ENCODE results near the gene CTIF.

The CTIF gene

DNA sequence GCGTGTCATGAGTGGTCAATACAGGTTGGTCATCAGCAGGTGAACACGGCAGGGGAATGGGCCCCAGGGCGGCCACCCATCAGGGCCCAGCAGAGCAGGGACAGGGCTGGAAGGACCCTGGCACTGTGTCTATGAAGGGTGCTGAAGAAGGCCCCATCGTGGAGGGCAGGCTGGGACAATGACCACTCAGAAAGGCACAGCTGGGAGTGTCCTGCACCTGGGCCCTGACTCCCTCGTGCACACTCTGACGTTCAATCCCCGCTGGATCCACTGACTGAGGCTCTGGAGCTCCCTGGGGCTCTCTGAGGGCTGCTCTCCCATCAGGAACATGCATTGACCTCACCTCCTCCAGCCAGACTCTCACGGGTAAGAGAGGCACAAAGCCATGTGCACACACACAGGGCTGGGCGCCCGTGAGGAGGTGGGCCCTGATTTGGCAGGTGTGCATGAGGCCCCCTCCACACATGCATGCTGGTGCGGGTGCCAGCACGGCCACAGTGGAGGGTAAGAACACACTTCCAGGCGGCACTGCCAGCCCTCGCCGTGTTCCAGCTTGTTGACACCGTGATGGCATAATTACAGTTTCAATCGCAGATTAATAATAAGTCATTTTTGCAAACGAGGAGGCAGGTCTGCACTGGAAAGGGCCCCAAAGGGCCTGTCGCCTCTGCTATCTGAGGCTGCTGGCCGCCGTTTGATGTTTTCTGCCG, 353.5 kb downstream of the CTIF start:
- H2AFZ ChIP-seq (ENCODE audit: low read depth, low read length, severe bottlenecking), result no peak overlapping the region
- no peaks in the 10 kb centered on the region for H3F3A ChIP-seq (ENCODE audit: insufficient read depth)
- H3K9me3 ChIP-seq (ENCODE audit: insufficient read depth, low read length), result no peaks in the 10 kb centered on the region
- H4K20me1 ChIP-seq (ENCODE audit: low read depth, low read length), result no peaks in the 10 kb centered on the region
- no peaks in the 10 kb centered on the region for H3K36me3 ChIP-seq (ENCODE audit: low read length)
- no peak for TF ChIP-seq EZH2phosphoT487 (conservative IDR thresholded peaks at IDR 0.05; ENCODE audit: low read length)
- TF ChIP-seq, protein P1, sequence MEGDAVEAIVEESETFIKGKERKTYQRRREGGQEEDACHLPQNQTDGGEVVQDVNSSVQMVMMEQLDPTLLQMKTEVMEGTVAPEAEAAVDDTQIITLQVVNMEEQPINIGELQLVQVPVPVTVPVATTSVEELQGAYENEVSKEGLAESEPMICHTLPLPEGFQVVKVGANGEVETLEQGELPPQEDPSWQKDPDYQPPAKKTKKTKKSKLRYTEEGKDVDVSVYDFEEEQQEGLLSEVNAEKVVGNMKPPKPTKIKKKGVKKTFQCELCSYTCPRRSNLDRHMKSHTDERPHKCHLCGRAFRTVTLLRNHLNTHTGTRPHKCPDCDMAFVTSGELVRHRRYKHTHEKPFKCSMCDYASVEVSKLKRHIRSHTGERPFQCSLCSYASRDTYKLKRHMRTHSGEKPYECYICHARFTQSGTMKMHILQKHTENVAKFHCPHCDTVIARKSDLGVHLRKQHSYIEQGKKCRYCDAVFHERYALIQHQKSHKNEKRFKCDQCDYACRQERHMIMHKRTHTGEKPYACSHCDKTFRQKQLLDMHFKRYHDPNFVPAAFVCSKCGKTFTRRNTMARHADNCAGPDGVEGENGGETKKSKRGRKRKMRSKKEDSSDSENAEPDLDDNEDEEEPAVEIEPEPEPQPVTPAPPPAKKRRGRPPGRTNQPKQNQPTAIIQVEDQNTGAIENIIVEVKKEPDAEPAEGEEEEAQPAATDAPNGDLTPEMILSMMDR (IDR thresholded peaks at IDR 0.05; ENCODE audit: insufficient read depth, low read length, poor library complexity, severe bottlenecking), result no peak
- no peaks in the 10 kb centered on the region for H3K79me2 ChIP-seq (ENCODE audit: insufficient read depth, low read length)
- no peaks in the 10 kb centered on the region for H3K27me3 ChIP-seq (ENCODE audit: low read length)
- H3K9ac ChIP-seq (ENCODE audit: low read length), result no peak overlapping the region
- no peak overlapping the region for H3K4me3 ChIP-seq (ENCODE audit: insufficient read depth, low read length, poor library complexity, severe bottlenecking)
- H3K4me2 ChIP-seq (ENCODE audit: low read depth, low read length, poor library complexity, severe bottlenecking), result no peak overlapping the region
- H3K27ac ChIP-seq (ENCODE audit: low read depth, low read length), result no peak overlapping the region
- no peaks in the 10 kb centered on the region for H3K9me2 ChIP-seq (replicated peaks; ENCODE audit: insufficient read depth, low read length)

DNA sequence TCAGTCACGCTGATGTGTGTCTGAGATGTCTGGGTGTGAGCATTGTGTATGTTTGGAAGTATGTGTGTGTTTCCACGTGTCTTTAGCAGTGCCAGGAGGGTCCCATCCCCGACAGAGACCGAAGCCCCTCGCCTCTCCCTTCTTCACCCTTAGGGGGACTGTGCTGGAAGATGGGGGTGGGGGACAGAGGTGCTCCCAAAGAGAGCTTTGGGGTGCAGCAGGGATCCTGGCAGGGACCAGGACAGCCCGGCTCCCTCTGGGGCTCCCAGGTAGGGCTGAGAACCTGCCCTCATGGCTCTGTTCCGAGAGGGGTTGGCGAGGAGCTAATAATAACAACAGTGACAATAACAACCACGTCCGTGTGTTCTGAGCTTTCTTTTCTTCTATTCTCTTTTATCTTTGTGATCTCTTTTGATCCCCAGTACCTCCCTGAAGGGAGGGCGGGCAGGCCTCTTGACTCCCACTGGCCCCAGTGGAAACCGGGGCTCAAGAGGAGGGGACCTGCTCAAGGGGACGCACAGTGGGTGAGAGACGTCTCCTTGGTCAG, 354.3 kb downstream of the CTIF start:
- H3K27me3 ChIP-seq (ENCODE audit: low read length), result no peaks in the 10 kb centered on the region
- H3K79me2 ChIP-seq (ENCODE audit: insufficient read depth, low read length), result no peaks in the 10 kb centered on the region
- TF ChIP-seq EZH2phosphoT487 (conservative IDR thresholded peaks at IDR 0.05; ENCODE audit: low read length), result no peak
- TF ChIP-seq, protein P1 (IDR thresholded peaks at IDR 0.05; ENCODE audit: insufficient read depth, low read length, poor library complexity, severe bottlenecking), result no peak
- no peaks in the 10 kb centered on the region for H3K9me3 ChIP-seq (ENCODE audit: insufficient read depth, low read length)
- H3K9ac ChIP-seq (ENCODE audit: low read length), result no peak overlapping the region
- no peaks in the 10 kb centered on the region for H3K9me2 ChIP-seq (replicated peaks; ENCODE audit: insufficient read depth, low read length)
- no peak overlapping the region for H3K4me2 ChIP-seq (ENCODE audit: low read depth, low read length, poor library complexity, severe bottlenecking)
- H2AFZ ChIP-seq (ENCODE audit: low read depth, low read length, severe bottlenecking), result no peak overlapping the region
- H3K27ac ChIP-seq (ENCODE audit: low read depth, low read length), result no peak overlapping the region
- H4K20me1 ChIP-seq (ENCODE audit: low read depth, low read length), result no peaks in the 10 kb centered on the region
- no peaks in the 10 kb centered on the region for H3F3A ChIP-seq (ENCODE audit: insufficient read depth)
- no peak overlapping the region for H3K4me3 ChIP-seq (ENCODE audit: insufficient read depth, low read length, poor library complexity, severe bottlenecking)
- no peaks in the 10 kb centered on the region for H3K36me3 ChIP-seq (ENCODE audit: low read length)

DNA sequence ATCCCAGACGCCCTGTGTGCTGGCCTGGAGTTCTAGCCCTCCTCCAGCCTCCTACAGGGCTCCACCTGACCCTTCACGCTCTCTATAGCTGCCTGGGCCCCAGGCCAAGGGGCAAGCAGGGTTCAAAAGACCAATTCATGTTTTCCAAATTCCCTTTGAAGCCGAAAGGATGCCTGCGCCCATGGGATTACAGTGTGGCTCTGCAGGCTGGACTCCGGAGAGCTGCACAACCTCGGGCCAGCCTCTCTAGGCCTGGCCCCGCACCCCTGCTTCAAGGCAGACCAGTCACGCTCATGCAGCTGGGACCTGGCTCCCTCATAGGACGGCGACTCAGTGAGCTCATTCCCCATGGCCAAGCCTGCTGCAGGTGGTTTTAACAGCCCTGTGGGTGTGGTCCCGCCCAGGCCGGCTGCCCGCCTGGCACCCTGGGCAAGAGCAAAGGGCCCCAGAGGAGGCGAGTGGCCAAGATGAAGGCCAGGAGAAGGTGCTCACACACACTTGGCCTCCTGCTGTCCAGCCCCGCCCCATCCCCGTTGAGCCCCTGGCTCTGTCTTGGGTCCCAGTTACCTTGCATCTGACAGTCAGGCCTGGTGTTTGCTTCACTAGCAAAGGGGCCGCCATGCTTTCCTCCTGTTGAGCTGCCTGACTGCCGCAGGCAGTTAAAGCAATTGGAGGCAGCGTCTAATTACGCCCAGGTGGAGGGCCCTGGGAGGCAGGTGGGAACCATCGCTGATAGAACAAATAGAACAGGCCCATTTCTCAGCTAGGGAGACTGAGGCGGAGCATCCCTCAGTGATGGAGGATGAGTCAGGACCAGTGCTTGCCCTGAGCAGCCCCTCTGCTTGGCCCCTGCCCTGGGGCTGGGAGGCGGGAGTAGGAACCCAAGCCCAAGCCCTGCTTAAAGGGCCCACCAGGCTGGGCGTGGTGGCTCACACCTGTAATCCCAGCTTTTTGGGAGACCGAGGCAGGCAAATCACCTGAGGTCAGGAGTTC, 355.1 kb downstream of the CTIF start:
- Histone ChIP-seq H4K20me1 (ENCODE audit: low read depth, low read length) (no peaks in the 10 kb centered on the region), H3K79me2 (ENCODE audit: insufficient read depth, low read length) (no peaks in the 10 kb centered on the region), H3K9ac (ENCODE audit: low read length) (no peak overlapping the region), H2AFZ (ENCODE audit: low read depth, low read length, severe bottlenecking) (no peak overlapping the region), H3K9me3 (ENCODE audit: insufficient read depth, low read length) (no peaks in the 10 kb centered on the region), H3K4me3 (ENCODE audit: insufficient read depth, low read length, poor library complexity, severe bottlenecking) (no peak overlapping the region), H3K4me2 (ENCODE audit: low read depth, low read length, poor library complexity, severe bottlenecking) (no peak overlapping the region), H3K36me3 (ENCODE audit: low read length) (no peaks in the 10 kb centered on the region), H3F3A (ENCODE audit: insufficient read depth) (no peaks in the 10 kb centered on the region), H3K27ac (ENCODE audit: low read depth, low read length) (no peak overlapping the region), H3K9me2 (replicated peaks; ENCODE audit: insufficient read depth, low read length) (no peaks in the 10 kb centered on the region), H3K27me3 (ENCODE audit: low read length) (no peaks in the 10 kb centered on the region)
- TF ChIP-seq, protein P1 (IDR thresholded peaks at IDR 0.05; ENCODE audit: insufficient read depth, low read length, poor library complexity, severe bottlenecking), result no peak
- TF ChIP-seq EZH2phosphoT487 (conservative IDR thresholded peaks at IDR 0.05; ENCODE audit: low read length), result no peak
